K562 (cell line): Measurements from ENCODE around the gene SMARCC1. TPM values are rescaled to one million over a fixed set of nuclear protein-coding genes. Genes with fewer than 3 reads are reported as not detected.
A peak's percentile ranks its signal among the peaks of the same experiment; 100 is the strongest.

Experiments
- E2F5 ChIP-seq: sonication (generic); formaldehyde crosslinking; IDR thresholded peaks from 2 replicates; pipeline ENCODE4 v1.8.0; 2022; ENCODE audit warnings: mild to moderate bottlenecking, missing genetic modification reagents
- EP400 ChIP-seq: fragments of 450-650 bp; IDR thresholded peaks from 2 replicates; pipeline ENCODE4 v1.6.1; 2017; ENCODE audit warnings: antibody characterized with exemption, mild to moderate bottlenecking, moderate library complexity
- SAFB ChIP-seq: fragments of 200-400 bp; formaldehyde crosslinking; IDR thresholded peaks from 2 replicates; pipeline ENCODE4 v1.6.1; 2017; ENCODE audit warnings: low read depth, low read length, borderline replicate concordance
- SIN3B ChIP-seq: fragments of 450-650 bp; IDR thresholded peaks from 2 replicates; pipeline ENCODE4 v1.6.1; 2017; ENCODE audit warnings: low read depth, mild to moderate bottlenecking, moderate library complexity
- STAG1 ChIP-seq: sonication (generic); formaldehyde crosslinking; IDR thresholded peaks from 2 replicates; pipeline ENCODE4 v1.5.0; 2020; ENCODE audit warnings: missing genetic modification reagents, borderline replicate concordance
- TCF7 ChIP-seq: sonication (generic); IDR thresholded peaks from 2 replicates; pipeline ENCODE4 v1.6.1; 2016; ENCODE audit warnings: antibody characterized with exemption, borderline replicate concordance
- TEAD1 ChIP-seq, 2 experiments: fragments of 450-650 bp in 1 of 2; sonication (generic) in 1 of 2; formaldehyde crosslinking; IDR thresholded peaks; 2 replicates each; pipeline versions ENCODE4 v1.4.0 to v1.8.0; 2020 to 2022; ENCODE audit warnings: mild to moderate bottlenecking in 2 of 2, missing genetic modification reagents in 1 of 2
- ZBTB33 ChIP-seq: sonication (generic); formaldehyde crosslinking; IDR thresholded peaks from 2 replicates; pipeline ENCODE4 v1.8.1; 2023; ENCODE audit warnings: mild to moderate bottlenecking, missing genetic modification reagents
- ZBTB40 ChIP-seq, 2 experiments: fragments of 450-650 bp in 1 of 2; sonication (generic) in 1 of 2; formaldehyde crosslinking in 1 of 2; IDR thresholded peaks; 2 replicates each; pipeline versions ENCODE4 v1.7.1 to v1.9.0; 2016 to 2022; ENCODE audit warnings: inconsistent platforms in 1 of 2, mild to moderate bottlenecking in 1 of 2, missing genetic modification reagents in 1 of 2
- ZNF707 ChIP-seq: fragments of 250-450 bp; sonication (Bioruptor Pico); conservative IDR thresholded peaks from 2 replicates; pipeline ENCODE4 v1.8.0; 2022; ENCODE audit warnings: inconsistent platforms, mild to moderate bottlenecking, moderate library complexity
- polyA plus RNA-seq, 8 experiments: library from polyadenylated mRNA; depleted of rRNA in 4 of 8; stranded (reverse) in 5 of 8; unstranded in 3 of 8; fragments of >200 nt; fragmentation: Nextera tagmentation in 2 of 8; fragmentation: Illumina TruSeq in 1 of 8; extraction: Ambion mirVana in 2 of 8; extraction: Trizol in 1 of 8; gene quantifications; 2 replicates each; pipeline versions ENCODE4 v1.2.1 to v1.2.3, GENCODE V29; 2011 to 2014; ENCODE audit warnings: inconsistent platforms in 1 of 8, missing spikeins in 1 of 8
- total RNA-seq, 7 experiments: library from RNA; depleted of rRNA in 6 of 7; stranded (reverse); fragments of >200 nt in 6 of 7; fragmentation: Illumina TruSeq in 2 of 7; extraction: Trizol in 2 of 7; gene quantifications; 2 replicates each; pipeline versions ENCODE4 v1.2.1 to v1.2.3, GENCODE V29; 2011 to 2021; ENCODE audit warnings: low replicate concordance in 1 of 7

SMARCC1 gene
- total and polyA plus RNA-seq, 9 of the 15 experiments (the other 6 are each of a cell fraction or from before 2014, with no cell fraction given) = 20.7 to 199 (median 66.0) TPM

- TF ChIP-seq ZBTB40 (IDR thresholded peaks at IDR 0.05) (no peak), ZBTB40 (CRISPR knock-in tag; IDR thresholded peaks at IDR 0.05) (peak; percentile 57; the same call in 1 of the 2 replicates), ZBTB33 (CRISPR knock-in tag) (peak; percentile 58; the same call in 1 of the 2 replicates), SAFB (peak; percentile 69), TEAD1 (CRISPR knock-in tag; IDR thresholded peaks at IDR 0.05) (0 out of 4 replicates have a peak, but pooled peaks of 1 of the 2 experiments have one; percentile 7), TCF7 (peak; percentile 60; the same call in 1 of the 2 replicates), E2F5 (CRISPR knock-in tag) (peak; percentile 7; the same call in 1 of the 2 replicates), SIN3B (0 out of 2 replicates have a peak, but pooled peaks have one; percentile 69), STAG1 (peak; percentile 62), ZNF707 (peak; percentile 49; the same call in 1 of the 2 replicates), EP400 (peak; percentile 72)
These were observed 680 bp downstream of the SMARCC1 start (continued) for GRCh38 chr3:47780741-47781684.
